ENCODE measurements around the gene ARHGAP5.

The ARHGAP5 gene

GRCh38 chr14:32078023-32078857 is 1.1 kb downstream of the ARHGAP5 start:
- peak; percentile 67 for DNase-seq

GRCh38 chr14:32078858-32079216 is 1.7 kb downstream of the ARHGAP5 start:
- DNase-seq = peak; percentile 25

- no peak for DNase-seq
Measured at GRCh38 chr14:32079264-32079663, 2.2 kb downstream of the ARHGAP5 start.

GRCh38 chr14:32080001-32080510 is 3.0 kb downstream of the ARHGAP5 start:
- no peak for DNase-seq

- no peak for DNase-seq
Measured at GRCh38 chr14:32081901-32082300, 4.8 kb downstream of the ARHGAP5 start.

- no peak for DNase-seq
Measured at GRCh38 chr14:32083315-32083624, 6.2 kb downstream of the ARHGAP5 start.

- no peak for DNase-seq
Measured at GRCh38 chr14:32083789-32084188, 6.7 kb downstream of the ARHGAP5 start.

- no peak for DNase-seq
Measured at GRCh38 chr14:32085182-32085844, 8.2 kb downstream of the ARHGAP5 start.

- DNase-seq = no peak
Measured at GRCh38 chr14:32085845-32086383, 8.8 kb downstream of the ARHGAP5 start.

GRCh38 chr14:32087173-32087861 is 10.2 kb downstream of the ARHGAP5 start:
- peak; percentile 4 for DNase-seq

- DNase-seq = no peak
Measured at GRCh38 chr14:32087907-32088306, 10.8 kb downstream of the ARHGAP5 start.

GRCh38 chr14:32090686-32091085 is 13.6 kb downstream of the ARHGAP5 start:
- no peak for DNase-seq

- DNase-seq = no peak
Measured at GRCh38 chr14:32099473-32099872, 22.4 kb downstream of the ARHGAP5 start.

GRCh38 chr14:32100175-32100574 is 23.1 kb downstream of the ARHGAP5 start:
- no peak for DNase-seq

- DNase-seq = peak; percentile 53
Measured at GRCh38 chr14:32102152-32102787, 25.2 kb downstream of the ARHGAP5 start.

- DNase-seq = no peak
Measured at GRCh38 chr14:32102968-32103367, 25.9 kb downstream of the ARHGAP5 start.

- DNase-seq = no peak
Measured at GRCh38 chr14:32104308-32104707, 27.2 kb downstream of the ARHGAP5 start.

GRCh38 chr14:32104803-32105202 is 27.7 kb downstream of the ARHGAP5 start:
- DNase-seq = peak; percentile 22

GRCh38 chr14:32109676-32110547 is 32.8 kb downstream of the ARHGAP5 start:
- no peak for DNase-seq

- DNase-seq = no peak
Measured at GRCh38 chr14:32110548-32110896, 33.4 kb downstream of the ARHGAP5 start.

GRCh38 chr14:32121536-32121935 is 44.4 kb downstream of the ARHGAP5 start:
- no peak for DNase-seq

GRCh38 chr14:32121948-32122347 is 44.8 kb downstream of the ARHGAP5 start:
- DNase-seq = no peak

Data from hematopoietic multipotent progenitor cell treated with erythropoietin and hydrocortisone succinate and interleukin-3 and kit ligand, for 6 days (in vitro differentiated cells).